GM12878 (cell line): Measurements from ENCODE around the gene GMCL1. TPM values are rescaled to one million over a fixed set of nuclear protein-coding genes. Genes with fewer than 3 reads are reported as not detected.

ENCODE experiments used
- FOXM1 ChIP-seq: IDR thresholded peaks from 2 replicates; pipeline ENCODE4 v1.6.1; 2012; ENCODE audit warnings: low read depth, mild to moderate bottlenecking, inconsistent platforms, low read length, moderate library complexity
- IKZF1 ChIP-seq: fragments of 450-650 bp; conservative IDR thresholded peaks from 2 replicates; pipeline ENCODE4 v1.6.1; 2017; ENCODE audit warnings: antibody characterized with exemption, mild to moderate bottlenecking
- JUND ChIP-seq: IDR thresholded peaks from 2 replicates; pipeline ENCODE4 v1.6.1; 2012; ENCODE audit warnings: low read depth, mild to moderate bottlenecking, low read length, improper control_type of control experiment, moderate library complexity
- NFYA ChIP-seq: IDR thresholded peaks from 2 replicates; pipeline ENCODE4 v1.6.1; 2011; ENCODE audit warnings: low read depth, mild to moderate bottlenecking, low read length, improper control_type of control experiment, borderline replicate concordance
- PKNOX1 ChIP-seq: fragments of 450-650 bp; IDR thresholded peaks from 2 replicates; pipeline ENCODE4 v1.6.1; 2016; ENCODE audit warnings: mild to moderate bottlenecking
- POLR2AphosphoS5 ChIP-seq: IDR thresholded peaks from 2 replicates; pipeline ENCODE4 v1.6.1; 2011; ENCODE audit warnings: mild to moderate bottlenecking, low read length, inconsistent platforms
- RAD21 ChIP-seq: IDR thresholded peaks from 2 replicates; pipeline ENCODE4 v1.6.1; 2011; ENCODE audit warnings: mild to moderate bottlenecking, low read depth, low read length, moderate library complexity; ENCODE audit not compliant: insufficient read depth
- SIN3A ChIP-seq: IDR thresholded peaks from 2 replicates; pipeline ENCODE4 v1.6.1; 2012; ENCODE audit warnings: low read depth, low read length, improper control_type of control experiment
- SREBF1 ChIP-seq: IDR thresholded peaks from 2 replicates; pipeline ENCODE4 v1.6.1; 2012; ENCODE audit warnings: mild to moderate bottlenecking, low read length
- SRF ChIP-seq, 2 experiments: IDR thresholded peaks; 2 replicates each; pipeline ENCODE4 v1.6.1; 2011; ENCODE audit warnings: low read depth in 2 of 2, low read length in 2 of 2, mild to moderate bottlenecking in 1 of 2, moderate library complexity in 1 of 2
- TAF1 ChIP-seq: IDR thresholded peaks from 2 replicates; pipeline ENCODE4 v1.6.1; 2011; ENCODE audit warnings: mild to moderate bottlenecking, low read depth, low read length, borderline replicate concordance
- TCF12 ChIP-seq: IDR thresholded peaks from 2 replicates; pipeline ENCODE4 v1.6.1; 2011; ENCODE audit warnings: low read depth, mild to moderate bottlenecking, low read length
- ZNF24 ChIP-seq: fragments of 450-650 bp; IDR thresholded peaks from 2 replicates; pipeline ENCODE4 v1.6.1; 2017; ENCODE audit warnings: antibody characterized with exemption, mild to moderate bottlenecking
- ZSCAN29 ChIP-seq: fragments of 450-650 bp; IDR thresholded peaks from 2 replicates; pipeline ENCODE4 v1.6.1; 2017; ENCODE audit warnings: mild to moderate bottlenecking, moderate library complexity
- polyA plus RNA-seq, 11 experiments: library from polyadenylated mRNA; depleted of rRNA in 4 of 11; unstranded in 6 of 11; stranded (reverse) in 5 of 11; fragments of >200 nt; fragmentation: Nextera tagmentation in 4 of 11; fragmentation: Illumina TruSeq in 1 of 11; extraction: Ambion mirVana in 4 of 11; extraction: Trizol in 1 of 11; gene quantifications; 1 replicate in 1 of 11; 2 replicates in 10 of 11; pipeline versions ENCODE4 v1.2.1 to v1.2.3, GENCODE V29; 2011 to 2016; ENCODE audit warnings: inconsistent platforms in 2 of 11, missing spikeins in 2 of 11, low read depth in 1 of 11
- total RNA-seq, 4 experiments: library from RNA; depleted of rRNA in 3 of 4; stranded (reverse); fragments of >200 nt in 3 of 4; fragmentation: Illumina TruSeq in 1 of 4; extraction: Trizol in 1 of 4; gene quantifications; 2 replicates each; pipeline versions ENCODE4 v1.2.1 to v1.2.3, GENCODE V29; 2013 to 2021

Gene GMCL1
- total and polyA plus RNA-seq, 10 of the 15 experiments (the other 5 are each of a cell fraction or from before 2014, with no cell fraction given) = 3.7 to 21.4 (median 12.3) TPM

GRCh38 chr2:69815717-69816116, 13.7 kb upstream of the GMCL1 start (continued):
- no peak for TF ChIP-seq RAD21
- TF ChIP-seq ZNF24 = no peak
- no peak for TF ChIP-seq FOXM1
- TF ChIP-seq ZSCAN29 = no peak
- TF ChIP-seq TCF12 = no peak
- no peak for TF ChIP-seq POLR2AphosphoS5
- no peak for TF ChIP-seq TAF1
- TF ChIP-seq NFYA = no peak
- TF ChIP-seq PKNOX1 = no peak
- TF ChIP-seq JUND = no peak
- TF ChIP-seq SREBF1 = no peak
- TF ChIP-seq SIN3A = no peak
- TF ChIP-seq IKZF1 = no peak
- no peak for TF ChIP-seq SRF (IDR thresholded peaks at IDR 0.05; ENCODE audit: low read depth in 2 of 2, low read length in 2 of 2)
